Skeletal muscle tissue (tissue), 4 donors: ENCODE measurements around the gene ITGA1. TPM values are rescaled to one million over a fixed set of nuclear protein-coding genes. Genes with fewer than 3 reads are reported as not detected.

Experiments used
- H3K27ac ChIP-seq: one replicate; pipeline ENCODE4 v1.7.0; 2013; ENCODE audit warnings: mild to moderate bottlenecking, low read depth, low read length, inconsistent platforms
- H3K27me3 ChIP-seq, 3 donors: one replicate each; pipeline ENCODE4 v1.7.0; 2013; ENCODE audit warnings: low read length in 3 of 3; ENCODE audit not compliant: control insufficient read depth in 3 of 3, insufficient read depth in 3 of 3
- H3K36me3 ChIP-seq, 3 donors: one replicate each; pipeline ENCODE4 v1.7.0; 2013; ENCODE audit warnings: low read length in 3 of 3; ENCODE audit not compliant: control insufficient read depth in 3 of 3, insufficient read depth in 3 of 3
- H3K4me1 ChIP-seq, 3 donors: one replicate each; pipeline ENCODE4 v1.7.0; 2013; ENCODE audit warnings: low read length in 3 of 3, mild to moderate bottlenecking in 3 of 3; ENCODE audit not compliant: control insufficient read depth in 3 of 3, insufficient read depth in 3 of 3
- H3K4me3 ChIP-seq, 3 donors: one replicate each; pipeline ENCODE4 v1.7.0; 2013; ENCODE audit warnings: low read length in 3 of 3
- H3K9ac ChIP-seq, 3 donors: one replicate each; pipeline ENCODE4 v1.7.0; 2013; ENCODE audit warnings: low read length in 3 of 3, mild to moderate bottlenecking in 3 of 3, moderate library complexity in 2 of 3, low read depth in 1 of 3
- H3K9me3 ChIP-seq, 3 donors: one replicate each; pipeline ENCODE4 v1.7.0; 2013; ENCODE audit warnings: low read length in 3 of 3; ENCODE audit not compliant: control insufficient read depth in 3 of 3
- total RNA-seq: library from RNA; depleted of rRNA; stranded (reverse); fragments of >200 nt; gene quantifications from one replicate; pipeline ENCODE4 v1.2.3, GENCODE V29; 2014
- donor health status: Osteomylitis.

ITGA1 gene
- total RNA-seq, 1 donor from 2014 or later, result 22.4 TPM

DNA sequence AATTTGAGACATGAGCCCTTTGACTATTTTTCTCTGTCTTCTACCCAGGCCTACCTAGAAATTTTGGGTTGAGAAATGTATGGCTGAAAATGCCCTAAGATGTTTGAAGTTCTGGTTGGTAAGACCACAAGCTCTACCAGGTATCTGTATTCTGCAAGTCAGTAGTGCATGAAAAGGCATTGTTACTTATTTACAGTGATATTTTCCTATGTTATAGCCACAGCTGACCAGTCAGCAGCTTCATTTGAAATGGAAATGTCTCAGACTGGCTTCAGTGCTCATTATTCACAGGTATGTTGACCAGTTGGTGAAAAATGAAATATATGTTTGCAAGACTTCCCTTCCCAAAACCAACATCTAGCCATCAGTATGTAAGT is 109.5 kb downstream of the ITGA1 start:
- Histone ChIP-seq H3K9ac (no peak overlapping the region), H3K4me1 (peaks cover 3 to 11% (median 5%) of the 10 kb centered on the region in 3 donors), H3K4me3 (no peak overlapping the region), H3K27ac (no peak overlapping the region), H3K36me3 (no peaks in the 10 kb centered on the region), H3K27me3 (no peaks in the 10 kb centered on the region), H3K9me3 (no peaks in the 10 kb centered on the region)

DNA sequence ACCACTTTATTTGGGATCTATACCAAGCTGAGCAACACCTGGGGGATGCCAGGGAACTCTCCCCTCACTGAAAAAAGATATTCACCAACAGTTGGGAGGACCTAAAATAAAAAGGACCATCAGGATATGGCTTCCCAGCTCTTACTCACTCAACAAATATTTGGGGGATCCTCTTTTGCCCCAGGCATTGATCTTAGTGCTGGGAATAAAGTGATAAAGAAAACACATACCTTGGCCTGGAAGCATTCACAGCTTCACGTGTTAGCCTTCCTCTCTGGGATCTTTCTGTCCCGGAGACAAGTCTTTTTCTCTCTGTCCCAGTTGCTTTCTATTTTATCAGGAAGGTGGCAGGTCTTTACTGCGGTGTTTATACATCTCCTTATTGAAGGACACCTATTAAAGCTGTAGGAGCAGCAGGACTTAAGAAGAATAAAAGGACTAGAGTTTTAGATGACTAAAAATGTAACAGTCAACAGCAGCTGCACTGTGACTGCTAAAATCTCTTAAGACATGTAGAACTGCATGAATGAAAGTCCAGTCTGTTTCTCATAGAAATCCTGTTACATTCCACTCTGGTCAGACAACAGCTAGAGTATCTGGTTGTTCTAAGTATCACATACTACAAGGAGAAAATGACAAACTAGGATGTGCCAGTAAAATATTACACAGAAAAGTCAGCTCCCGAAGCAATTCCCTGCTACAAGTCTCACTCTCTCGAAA is 111.4 kb downstream of the ITGA1 start:
- no peaks in the 10 kb centered on the region for H3K9me3 ChIP-seq
- peaks cover 3 to 11% (median 5%) of the 10 kb centered on the region in 3 donors for H3K4me1 ChIP-seq
- H3K27me3 ChIP-seq, result no peaks in the 10 kb centered on the region
- H3K36me3 ChIP-seq, result no peaks in the 10 kb centered on the region
- no peak overlapping the region for H3K4me3 ChIP-seq
- no peak overlapping the region for H3K27ac ChIP-seq
- H3K9ac ChIP-seq, result no peak overlapping the region

DNA sequence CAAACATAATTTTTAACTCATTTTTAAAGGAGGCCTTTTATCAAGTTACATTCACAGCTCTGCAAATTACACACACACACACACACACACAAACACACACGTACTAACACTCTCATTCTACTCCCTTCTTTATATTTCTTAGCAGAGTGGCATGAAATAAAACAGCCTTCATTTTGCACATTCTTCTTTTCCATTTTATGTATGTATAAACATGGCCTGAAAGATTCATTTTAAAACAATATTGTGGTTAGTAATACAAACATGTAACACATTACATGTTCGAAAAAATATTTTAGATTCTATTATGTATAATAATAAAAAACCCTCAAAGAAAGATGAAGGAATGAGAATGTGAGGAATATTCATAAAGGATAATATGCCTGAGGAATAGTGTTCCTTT is 115.4 kb downstream of the ITGA1 start:
- Histone ChIP-seq H3K9ac (no peak overlapping the region), H3K27me3 (no peaks in the 10 kb centered on the region), H3K4me3 (no peak overlapping the region), H3K36me3 (no peaks in the 10 kb centered on the region), H3K9me3 (no peaks in the 10 kb centered on the region), H3K27ac (no peak overlapping the region), H3K4me1 (peaks cover 0 to 2% (median 2%) of the 10 kb centered on the region in 3 donors)

DNA sequence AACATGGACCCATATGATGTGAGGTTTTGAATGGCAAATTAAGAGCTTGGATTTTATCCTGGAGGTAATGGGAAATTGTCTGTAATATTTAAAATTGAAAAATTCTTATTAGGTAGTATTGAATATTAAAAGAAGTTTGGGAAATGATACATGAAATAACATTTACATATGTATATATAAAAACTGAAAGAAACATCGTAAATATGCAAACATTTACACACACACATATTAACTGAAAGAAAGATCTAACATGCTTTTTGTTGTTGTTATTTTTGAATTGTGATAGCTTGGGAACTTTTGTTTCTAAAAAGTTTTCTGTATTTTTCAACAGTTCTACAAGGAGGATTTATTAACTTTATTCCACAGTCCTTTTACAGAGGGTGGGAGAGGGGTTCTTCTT is 118.6 kb downstream of the ITGA1 start:
- Histone ChIP-seq H3K36me3 (no peaks in the 10 kb centered on the region), H3K4me3 (peak overlapping the region in 1 of 3 donors; percentile 35), H3K27ac (no peak overlapping the region), H3K27me3 (no peaks in the 10 kb centered on the region), H3K9ac (no peak overlapping the region), H3K4me1 (peaks cover 2 to 3% (median 2%) of the 10 kb centered on the region in 3 donors), H3K9me3 (no peaks in the 10 kb centered on the region)

DNA sequence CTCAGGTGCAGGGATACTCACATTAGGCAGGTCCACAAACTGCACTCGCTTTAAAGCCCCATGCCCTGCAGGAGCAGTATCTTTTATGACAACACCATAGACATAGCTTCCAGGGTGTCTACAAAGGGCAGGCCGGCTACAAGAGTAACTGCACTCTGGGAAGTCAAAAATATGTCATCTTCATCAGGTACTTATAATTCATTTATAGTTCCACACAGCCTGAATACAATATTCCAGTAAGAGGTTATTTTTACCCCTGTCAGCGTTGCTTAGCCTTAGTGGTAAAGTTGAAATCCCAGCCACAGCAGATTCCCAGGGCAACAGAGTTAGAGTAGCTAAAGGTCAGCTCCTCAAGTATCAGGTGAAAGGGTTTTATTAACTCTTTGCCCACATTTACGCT is 119.1 kb downstream of the ITGA1 start:
- Histone ChIP-seq H3K9ac (no peak overlapping the region), H3K36me3 (no peaks in the 10 kb centered on the region), H3K27me3 (no peaks in the 10 kb centered on the region), H3K4me3 (peak overlapping the region in 1 of 3 donors; percentile 35), H3K27ac (peak overlapping the region; percentile 1), H3K4me1 (peaks cover 2 to 3% (median 2%) of the 10 kb centered on the region in 3 donors), H3K9me3 (no peaks in the 10 kb centered on the region)

DNA sequence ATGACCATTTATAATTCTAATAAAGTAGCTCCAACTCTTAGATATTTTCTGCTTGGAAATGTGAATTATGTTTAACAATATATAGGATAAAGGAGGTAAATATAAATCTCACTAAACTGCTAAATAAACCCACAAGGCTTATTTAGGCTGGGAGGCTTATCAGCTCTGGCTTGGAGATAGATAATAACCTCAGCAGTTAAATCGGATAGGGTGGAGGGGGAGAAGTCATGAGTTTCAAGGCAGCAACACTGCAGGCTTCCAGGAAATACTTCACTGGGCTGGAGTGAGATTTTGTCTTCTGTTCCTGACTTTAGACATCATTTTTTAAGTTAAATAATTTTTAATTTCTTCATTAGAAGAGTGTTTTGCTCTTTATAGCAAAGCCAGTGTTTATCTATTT is 121.5 kb downstream of the ITGA1 start:
- Histone ChIP-seq H3K36me3 (no peaks in the 10 kb centered on the region), H3K4me1 (peaks cover 2 to 3% (median 2%) of the 10 kb centered on the region in 3 donors), H3K27ac (no peak overlapping the region), H3K4me3 (no peak overlapping the region), H3K9me3 (no peaks in the 10 kb centered on the region), H3K9ac (no peak overlapping the region), H3K27me3 (no peaks in the 10 kb centered on the region)

DNA sequence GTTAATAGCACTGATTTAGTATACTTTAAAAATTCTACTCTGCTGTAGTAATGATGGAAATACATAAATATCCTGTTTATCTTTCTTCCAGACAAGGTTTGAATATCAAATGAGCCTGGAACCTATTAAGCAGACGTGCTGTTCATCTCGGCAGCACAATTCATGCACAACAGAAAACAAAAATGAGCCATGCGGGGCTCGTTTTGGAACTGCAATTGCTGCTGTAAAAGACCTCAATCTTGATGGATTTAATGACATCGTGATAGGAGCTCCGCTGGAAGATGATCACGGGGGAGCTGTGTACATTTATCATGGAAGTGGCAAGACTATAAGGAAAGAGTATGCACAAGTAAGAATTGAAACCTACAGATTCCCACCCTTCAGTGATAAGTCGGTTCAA is 122.4 kb downstream of the ITGA1 start:
- Histone ChIP-seq H3K4me3 (no peak overlapping the region), H3K4me1 (peaks cover 2 to 3% (median 2%) of the 10 kb centered on the region in 3 donors), H3K9ac (no peak overlapping the region), H3K9me3 (no peaks in the 10 kb centered on the region), H3K27ac (peak overlapping the region; percentile 26), H3K27me3 (no peaks in the 10 kb centered on the region), H3K36me3 (no peaks in the 10 kb centered on the region)

DNA sequence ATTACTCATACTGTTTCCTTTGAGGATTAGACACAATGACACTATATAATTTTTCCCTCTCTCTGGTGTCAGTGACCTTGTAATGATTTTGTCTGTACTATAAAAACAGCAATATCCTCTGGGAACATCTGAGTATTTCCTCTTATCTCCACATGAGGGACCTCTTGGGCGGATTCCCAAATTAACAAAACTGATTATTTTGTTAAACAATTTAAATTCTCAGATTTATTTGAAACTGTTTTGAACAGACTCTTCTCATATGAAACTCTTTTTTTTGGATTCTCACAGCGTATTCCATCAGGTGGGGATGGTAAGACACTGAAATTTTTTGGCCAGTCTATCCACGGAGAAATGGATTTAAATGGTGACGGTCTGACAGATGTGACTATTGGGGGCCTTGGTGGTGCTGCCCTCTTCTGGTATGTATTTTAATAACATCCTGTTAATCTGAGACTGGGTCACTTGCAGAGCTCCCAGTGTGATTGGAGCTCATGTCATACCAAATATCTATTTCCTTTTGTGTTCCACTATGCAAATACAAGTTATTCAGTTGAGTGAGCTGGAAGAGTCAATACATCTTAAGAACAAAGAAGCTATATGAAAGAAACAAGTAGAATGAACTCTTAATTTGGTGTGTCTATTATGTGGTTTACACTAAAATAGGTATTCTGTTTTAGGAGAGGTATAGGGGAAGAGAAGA is 127.6 kb downstream of the ITGA1 start:
- no peak overlapping the region for H3K27ac ChIP-seq
- H3K9ac ChIP-seq, result no peak overlapping the region
- H3K4me3 ChIP-seq, result peak overlapping the region in 2 of 3 donors; percentile 34 to 49
- H3K36me3 ChIP-seq, result no peaks in the 10 kb centered on the region
- H3K27me3 ChIP-seq, result no peaks in the 10 kb centered on the region
- no peaks in the 10 kb centered on the region for H3K4me1 ChIP-seq
- H3K9me3 ChIP-seq, result no peaks in the 10 kb centered on the region

DNA sequence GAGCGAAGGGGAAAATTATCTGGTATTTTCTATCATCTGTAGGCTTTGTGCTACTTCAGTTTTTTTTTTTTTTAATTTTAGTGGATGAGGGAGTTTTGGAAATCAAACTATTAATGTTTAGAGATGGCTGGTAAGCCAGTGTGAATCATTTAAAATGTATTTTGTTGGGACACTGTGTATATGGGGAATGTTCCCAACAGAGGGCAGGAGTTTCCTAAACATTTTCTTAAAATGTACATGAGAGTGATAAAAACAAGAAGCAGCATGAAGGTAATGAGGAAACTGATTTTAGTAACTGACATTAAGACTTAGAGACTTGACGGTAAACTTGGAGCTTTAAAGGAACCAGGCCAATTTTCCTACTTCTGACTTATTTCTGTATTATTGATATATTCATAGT is 133.2 kb downstream of the ITGA1 start:
- Histone ChIP-seq H3K27ac (no peak overlapping the region), H3K9me3 (no peaks in the 10 kb centered on the region), H3K36me3 (no peaks in the 10 kb centered on the region), H3K4me3 (no peak overlapping the region), H3K4me1 (peaks cover 0 to 3% (median 0%) of the 10 kb centered on the region in 3 donors), H3K27me3 (no peaks in the 10 kb centered on the region), H3K9ac (no peak overlapping the region)

DNA sequence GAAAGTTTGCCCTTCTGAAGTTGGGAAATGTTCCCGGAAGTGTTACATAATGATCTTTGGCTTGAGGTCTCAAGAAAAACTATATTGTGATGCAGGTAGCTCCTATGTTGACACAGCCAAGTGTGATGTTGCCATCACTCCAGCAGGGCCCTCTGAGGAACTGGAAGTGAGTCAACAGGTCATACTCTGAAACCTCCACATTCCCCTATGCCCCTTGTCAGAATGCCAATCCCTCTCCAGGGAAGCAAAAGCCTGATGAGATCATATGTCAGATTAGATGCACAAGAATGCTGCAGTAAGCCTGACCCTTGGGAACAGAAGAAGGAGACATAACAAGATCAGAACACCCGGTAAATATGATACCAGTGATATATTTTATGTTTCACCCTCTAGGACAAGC is 134.7 kb downstream of the ITGA1 start:
- Histone ChIP-seq H3K27ac (no peak overlapping the region), H3K9me3 (no peaks in the 10 kb centered on the region), H3K4me3 (no peak overlapping the region), H3K27me3 (no peaks in the 10 kb centered on the region), H3K9ac (no peak overlapping the region), H3K4me1 (peaks cover 0 to 3% (median 0%) of the 10 kb centered on the region in 3 donors), H3K36me3 (no peaks in the 10 kb centered on the region)
